GM23338 (cell line): ENCODE results near the gene HOXD8. TPM values are rescaled to one million over a fixed set of nuclear protein-coding genes. Genes with fewer than 3 reads are reported as not detected.
A peak's percentile ranks its signal among the peaks of the same experiment; 100 is the strongest.

Experiments used
- ATAC-seq: fragments of 200-7000 bp; cut with Tn5 transposase; 3 replicates; pipeline ENCODE4 v1.9.1; 2020
- DNase-seq: peaks from one replicate; pipeline ENCODE4 v3.0.0-alpha.2; 2015; ENCODE audit warnings: low spot score
- H2AFZ ChIP-seq: fragments of 200-600 bp; sonication (generic); 2 replicates; pipeline ENCODE4 v1.8.0; 2016; ENCODE audit warnings: antibody characterized with exemption, mild to moderate bottlenecking, moderate library complexity
- H3F3A ChIP-seq: fragments of 200-600 bp; sonication (generic); replicated peaks from 2 replicates; pipeline ENCODE4 v1.8.0; 2017; ENCODE audit warnings: antibody characterized with exemption, mixed run types, low read depth
- H3K27ac ChIP-seq: fragments of 200-600 bp; sonication (generic); 2 replicates; pipeline ENCODE4 v1.6.1; 2016; ENCODE audit warnings: low read depth
- H3K27me3 ChIP-seq: fragments of 200-600 bp; sonication (generic); 2 replicates; pipeline ENCODE4 v1.8.0; 2016; ENCODE audit warnings: mild to moderate bottlenecking, mixed run types, moderate library complexity; ENCODE audit not compliant: insufficient read depth
- H3K36me3 ChIP-seq: fragments of 200-600 bp; sonication (generic); 2 replicates; pipeline ENCODE4 v1.8.0; 2016; ENCODE audit warnings: mild to moderate bottlenecking; ENCODE audit not compliant: insufficient read depth
- H3K4me1 ChIP-seq: fragments of 200-600 bp; sonication (generic); 2 replicates; pipeline ENCODE4 v1.8.0; 2016; ENCODE audit warnings: mild to moderate bottlenecking, moderate library complexity; ENCODE audit not compliant: insufficient read depth
- H3K4me2 ChIP-seq: fragments of 200-600 bp; sonication (generic); 2 replicates; pipeline ENCODE4 v1.7.1; 2017; ENCODE audit warnings: mixed run types
- H3K4me3 ChIP-seq: fragments of 200-600 bp; sonication (generic); 2 replicates; pipeline ENCODE4 v1.6.1; 2016; ENCODE audit warnings: mixed run types
- H3K79me2 ChIP-seq: fragments of 200-600 bp; sonication (generic); replicated peaks from 2 replicates; pipeline ENCODE4 v1.8.0; 2017; ENCODE audit warnings: mild to moderate bottlenecking; ENCODE audit not compliant: insufficient read depth
- H3K9me2 ChIP-seq: fragments of 200-600 bp; sonication (generic); 2 replicates; pipeline ENCODE4 v1.8.0; 2017; ENCODE audit not compliant: insufficient read depth
- H4K20me1 ChIP-seq: fragments of 200-600 bp; sonication (generic); replicated peaks from 2 replicates; pipeline ENCODE4 v1.8.0; 2017; ENCODE audit warnings: mild to moderate bottlenecking; ENCODE audit not compliant: insufficient read depth
- H3K27ac Mint-ChIP-seq: 2 replicates; pipeline ENCODE4 v1.8.0; 2020; ENCODE audit warnings: inconsistent platforms, mild to moderate bottlenecking, moderate library complexity, mixed read lengths
- H3K27me3 Mint-ChIP-seq: 3 replicates; pipeline ENCODE4 v1.8.0; 2022; ENCODE audit warnings: low read depth, mild to moderate bottlenecking, moderate library complexity, mixed read lengths, inconsistent platforms; ENCODE audit not compliant: insufficient read depth, poor library complexity
- H3K36me3 Mint-ChIP-seq: 3 replicates; pipeline ENCODE4 v1.8.0; 2021; ENCODE audit warnings: low read depth, mild to moderate bottlenecking, inconsistent platforms, moderate library complexity, mixed read lengths
- H3K4me1 Mint-ChIP-seq: 3 replicates; pipeline ENCODE4 v1.8.0; 2020; ENCODE audit warnings: mild to moderate bottlenecking, inconsistent platforms, mixed read lengths
- H3K4me3 Mint-ChIP-seq: 3 replicates; pipeline ENCODE4 v1.8.0; 2021; ENCODE audit warnings: moderate library complexity, mild to moderate bottlenecking, inconsistent platforms, mixed read lengths
- H3K9me3 Mint-ChIP-seq: 3 replicates; pipeline ENCODE4 v1.8.0; 2020; ENCODE audit warnings: moderate library complexity, mild to moderate bottlenecking, inconsistent platforms, mixed read lengths
- CREB1 ChIP-seq: fragments of 250-450 bp; sonication (Bioruptor Pico); IDR thresholded peaks from 2 replicates; pipeline ENCODE4 v1.5.0; 2020; ENCODE audit warnings: low read depth, mild to moderate bottlenecking, moderate library complexity
- EZH2 ChIP-seq: fragments of 200-600 bp; sonication (generic); IDR thresholded peaks from one replicate; pipeline ENCODE4 v1.8.0; 2017; ENCODE audit warnings: antibody characterized with exemption, mild to moderate bottlenecking, low read depth; ENCODE audit not compliant: unreplicated experiment
- NANOG ChIP-seq: IDR thresholded peaks from 2 replicates; pipeline ENCODE4 v1.6.1; 2016; ENCODE audit warnings: antibody characterized with exemption, borderline replicate concordance
- REST ChIP-seq: IDR thresholded peaks from one replicate; pipeline ENCODE4 v1.6.1; 2018; ENCODE audit warnings: antibody characterized with exemption; ENCODE audit not compliant: unreplicated experiment
- polyA plus RNA-seq: library from polyadenylated mRNA; unstranded; fragments of >200 nt; fragmentation: Nextera tagmentation; extraction: Ambion mirVana; gene quantifications from 2 replicates; pipeline ENCODE4 v1.2.1, GENCODE V29; 2016
- total RNA-seq: library from RNA; depleted of rRNA; stranded (reverse); fragments of >200 nt; shearing (Covaris generic); gene quantifications from 2 replicates; pipeline ENCODE4 v1.2.3, GENCODE V29; 2014

HOXD8 gene
- total and polyA plus RNA-seq, 2 experiments from 2014 or later, result not detected

GRCh38 chr2:176101842-176102241 is 27.7 kb upstream of the HOXD8 start (continued):
- no peak for TF ChIP-seq REST
- no peak for TF ChIP-seq NANOG

- Histone ChIP-seq H3F3A (peaks cover 31% of the 10 kb centered on the region), H3K36me3 (no peaks in the 10 kb centered on the region; the same call in 1 of the 2 replicates), H4K20me1 (peaks cover 36% of the 10 kb centered on the region), H3K9me2 (no peaks in the 10 kb centered on the region), H3K4me1 (peaks cover 58% of the 10 kb centered on the region), H3K27ac (no peak overlapping the region), H3K4me3 (no peak overlapping the region), H3K27me3 (peaks cover 98% of the 10 kb centered on the region), H3K4me2 (no peak overlapping the region), H2AFZ (no peak overlapping the region), H3K79me2 (no peaks in the 10 kb centered on the region)
- H3K27ac Mint-ChIP-seq, result no peak overlapping the region
- TF ChIP-seq CREB1 (CRISPR knock-in tag) (no peak), EZH2 (peak; percentile 74)
- ATAC-seq, result no peak
- DNase-seq, result no peak
- peaks cover 42% of the 10 kb centered on the region for H3K4me1 Mint-ChIP-seq
- H3K36me3 Mint-ChIP-seq, result no peaks in the 10 kb centered on the region; the same call in 2 of the 3 replicates
- peaks cover 3% of the 10 kb centered on the region; the same call in 1 of the 3 replicates for H3K9me3 Mint-ChIP-seq
- peaks cover 97% of the 10 kb centered on the region for H3K27me3 Mint-ChIP-seq
- H3K4me3 Mint-ChIP-seq, result no peak overlapping the region
Observed at GRCh38 chr2:176102309-176102866, 27.1 kb upstream of the HOXD8 start.

- H3K36me3 ChIP-seq, result no peaks in the 10 kb centered on the region; the same call in 1 of the 2 replicates
- peaks cover 35% of the 10 kb centered on the region for H3K4me1 Mint-ChIP-seq
- no peak overlapping the region for H3K27ac Mint-ChIP-seq
- H3K27me3 Mint-ChIP-seq, result peaks cover 93% of the 10 kb centered on the region
- no peaks in the 10 kb centered on the region for H3K79me2 ChIP-seq
- H3K36me3 Mint-ChIP-seq, result no peaks in the 10 kb centered on the region; the same call in 2 of the 3 replicates
- ATAC-seq (no peak), DNase-seq (peak; percentile 24)
- H4K20me1 ChIP-seq, result peaks cover 36% of the 10 kb centered on the region
- H2AFZ ChIP-seq, result no peak overlapping the region
- no peaks in the 10 kb centered on the region for H3K9me2 ChIP-seq
- peaks cover 53% of the 10 kb centered on the region for H3K4me1 ChIP-seq
- H3F3A ChIP-seq, result peaks cover 31% of the 10 kb centered on the region
- no peak overlapping the region for H3K27ac ChIP-seq
- H3K4me2 ChIP-seq, result no peak overlapping the region; the same call in 1 of the 2 replicates
- H3K4me3 Mint-ChIP-seq, result no peak overlapping the region
- no peak for TF ChIP-seq REST
- peak; percentile 15 for TF ChIP-seq EZH2
- H3K4me3 ChIP-seq, result no peak overlapping the region
- H3K27me3 ChIP-seq, result peaks cover 99% of the 10 kb centered on the region
- peaks cover 3% of the 10 kb centered on the region; the same call in 1 of the 3 replicates for H3K9me3 Mint-ChIP-seq
Observed at GRCh38 chr2:176103194-176103593, 26.3 kb upstream of the HOXD8 start.
